OCI-LY1 (cell line): ENCODE measurements around the gene RPA1.

ENCODE experiments used
- CTCF ChIP-seq: fragments of 200-600 bp; sonication (generic), shearing (Covaris generic); IDR thresholded peaks from 2 replicates; pipeline ENCODE4 v1.5.1; 2017; ENCODE audit warnings: mild to moderate bottlenecking, antibody characterized with exemption, low read length, moderate library complexity, mixed read lengths
- EZH2 ChIP-seq: fragments of 200-600 bp; sonication (generic), shearing (Covaris generic); IDR thresholded peaks from 2 replicates; pipeline ENCODE4 v1.8.0; 2017; ENCODE audit warnings: borderline replicate concordance, mixed run types, mild to moderate bottlenecking, antibody characterized with exemption, low read length, moderate library complexity, mixed read lengths

GRCh38 chr17:1915889-1916288 lies 86.1 kb downstream of the RPA1 start:
- TF ChIP-seq EZH2: no peak
- TF ChIP-seq CTCF: no peak
